ENCODE measurements around the gene NFKBIA.
A peak's percentile ranks its signal among the peaks of the same experiment; 100 is the strongest.

Gene NFKBIA

DNA sequence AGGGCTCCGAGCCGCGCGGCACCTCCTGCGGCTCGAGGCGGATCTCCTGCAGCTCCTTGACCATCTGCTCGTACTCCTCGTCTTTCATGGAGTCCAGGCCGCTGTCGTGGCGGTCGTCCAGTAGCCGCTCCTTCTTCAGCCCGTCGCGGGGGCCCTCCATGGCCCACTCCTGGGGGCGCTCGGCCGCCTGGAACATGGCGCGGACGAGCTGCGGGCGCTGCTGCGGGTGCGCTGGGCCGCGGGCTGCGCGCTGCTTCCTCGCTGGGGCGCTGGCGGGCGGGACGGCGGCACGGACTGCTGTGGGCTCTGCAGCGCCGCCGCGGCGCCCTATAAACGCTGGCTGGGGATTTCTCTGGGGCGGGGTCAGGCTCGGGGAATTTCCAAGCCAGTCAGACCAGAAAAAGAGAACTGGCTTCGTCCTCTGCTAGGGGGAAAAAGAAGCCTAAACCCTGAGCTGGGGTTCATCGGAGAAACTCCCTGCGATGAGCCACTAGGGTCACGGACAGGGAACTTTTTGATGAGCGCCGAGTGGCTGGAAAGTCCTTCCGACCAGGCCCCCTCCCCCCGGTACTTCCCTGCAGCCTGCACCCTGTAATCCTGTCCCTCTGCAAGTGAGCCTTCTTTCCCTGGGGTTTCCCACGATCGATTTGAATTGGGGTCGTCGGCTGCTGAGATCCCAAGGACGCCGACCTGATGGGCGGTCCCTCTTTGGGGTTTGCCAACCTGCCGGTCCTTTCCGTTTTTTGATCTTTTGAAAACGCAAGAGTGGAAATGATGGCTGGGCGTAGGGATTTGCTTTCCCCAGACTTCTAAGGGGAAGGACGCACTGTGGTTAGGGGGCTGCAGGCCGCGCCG is at the start of gene NFKBIA:
TSS of gene NFKBIA (minus strand) at position 301 of the 855 bp plus-strand sequence. CDS start at position 196, 105 bp downstream.
- DNase-seq (ENCODE audit: low spot score) (peak; percentile 93), ATAC-seq (ENCODE audit: low read depth) (peak; percentile 73)
- peaks cover 38% of the 10 kb centered on the region for H3K36me3 ChIP-seq (ENCODE audit: low read depth)
- peaks cover 43% of the 10 kb centered on the region for H3K4me1 ChIP-seq (ENCODE audit: insufficient read depth, poor library complexity, severe bottlenecking)
- no peaks in the 10 kb centered on the region for H3K27me3 ChIP-seq (ENCODE audit: insufficient read depth, poor library complexity, severe bottlenecking)
- peak within 1 kb of the TSS; percentile 92 for H3K4me3 ChIP-seq (ENCODE audit: severe bottlenecking)
- peak within 1 kb of the TSS; percentile 93 for H3K27ac ChIP-seq (ENCODE audit: poor library complexity, severe bottlenecking)
- TF ChIP-seq, protein P1, sequence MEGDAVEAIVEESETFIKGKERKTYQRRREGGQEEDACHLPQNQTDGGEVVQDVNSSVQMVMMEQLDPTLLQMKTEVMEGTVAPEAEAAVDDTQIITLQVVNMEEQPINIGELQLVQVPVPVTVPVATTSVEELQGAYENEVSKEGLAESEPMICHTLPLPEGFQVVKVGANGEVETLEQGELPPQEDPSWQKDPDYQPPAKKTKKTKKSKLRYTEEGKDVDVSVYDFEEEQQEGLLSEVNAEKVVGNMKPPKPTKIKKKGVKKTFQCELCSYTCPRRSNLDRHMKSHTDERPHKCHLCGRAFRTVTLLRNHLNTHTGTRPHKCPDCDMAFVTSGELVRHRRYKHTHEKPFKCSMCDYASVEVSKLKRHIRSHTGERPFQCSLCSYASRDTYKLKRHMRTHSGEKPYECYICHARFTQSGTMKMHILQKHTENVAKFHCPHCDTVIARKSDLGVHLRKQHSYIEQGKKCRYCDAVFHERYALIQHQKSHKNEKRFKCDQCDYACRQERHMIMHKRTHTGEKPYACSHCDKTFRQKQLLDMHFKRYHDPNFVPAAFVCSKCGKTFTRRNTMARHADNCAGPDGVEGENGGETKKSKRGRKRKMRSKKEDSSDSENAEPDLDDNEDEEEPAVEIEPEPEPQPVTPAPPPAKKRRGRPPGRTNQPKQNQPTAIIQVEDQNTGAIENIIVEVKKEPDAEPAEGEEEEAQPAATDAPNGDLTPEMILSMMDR (IDR thresholded peaks at IDR 0.05; ENCODE audit: poor library complexity, severe bottlenecking): peak; percentile 72
- no peaks in the 10 kb centered on the region for H3K9me3 ChIP-seq (ENCODE audit: severe bottlenecking)

DNA sequence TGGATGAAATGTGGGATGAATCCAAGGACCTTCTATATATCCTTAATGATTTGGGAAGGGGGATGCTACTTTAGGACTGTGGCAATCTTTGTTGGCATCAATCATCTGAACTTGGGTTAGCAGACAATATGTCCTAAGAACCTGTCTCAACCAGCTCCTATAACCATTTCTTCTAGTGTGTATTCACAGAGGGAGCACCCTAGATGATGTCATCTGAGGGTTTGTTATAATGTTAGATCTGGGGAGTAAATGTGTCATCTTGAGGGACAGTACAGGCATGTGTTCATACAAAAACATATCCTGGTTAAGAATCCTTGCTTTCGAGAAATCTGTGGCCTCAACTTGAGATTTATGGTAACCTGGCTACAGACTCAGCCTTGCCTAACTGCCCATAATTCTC is 41.9 kb upstream of the NFKBIA start:
- Histone ChIP-seq H3K27ac (ENCODE audit: poor library complexity, severe bottlenecking) (no peak overlapping the region), H3K27me3 (ENCODE audit: insufficient read depth, poor library complexity, severe bottlenecking) (no peaks in the 10 kb centered on the region), H3K4me3 (ENCODE audit: severe bottlenecking) (no peak overlapping the region), H3K9me3 (ENCODE audit: severe bottlenecking) (no peaks in the 10 kb centered on the region), H3K4me1 (ENCODE audit: insufficient read depth, poor library complexity, severe bottlenecking) (no peaks in the 10 kb centered on the region), H3K36me3 (ENCODE audit: low read depth) (no peaks in the 10 kb centered on the region)
- TF ChIP-seq, protein P1 (IDR thresholded peaks at IDR 0.05; ENCODE audit: poor library complexity, severe bottlenecking): no peak
- no peak for DNase-seq (ENCODE audit: low spot score)
- ATAC-seq (ENCODE audit: low read depth): no peak

- no peak overlapping the region for H3K27ac ChIP-seq (ENCODE audit: poor library complexity, severe bottlenecking)
- TF ChIP-seq, protein P1 (IDR thresholded peaks at IDR 0.05; ENCODE audit: poor library complexity, severe bottlenecking): no peak
- ATAC-seq (ENCODE audit: low read depth) (no peak), DNase-seq (ENCODE audit: low spot score) (no peak)
- H3K4me1 ChIP-seq (ENCODE audit: insufficient read depth, poor library complexity, severe bottlenecking): no peaks in the 10 kb centered on the region
- H3K4me3 ChIP-seq (ENCODE audit: severe bottlenecking): no peak overlapping the region
- no peaks in the 10 kb centered on the region for H3K9me3 ChIP-seq (ENCODE audit: severe bottlenecking)
- H3K36me3 ChIP-seq (ENCODE audit: low read depth): no peaks in the 10 kb centered on the region
- H3K27me3 ChIP-seq (ENCODE audit: insufficient read depth, poor library complexity, severe bottlenecking): no peaks in the 10 kb centered on the region
Observed at GRCh38 chr14:35444104-35444503, 39.6 kb upstream of the NFKBIA start.

DNA sequence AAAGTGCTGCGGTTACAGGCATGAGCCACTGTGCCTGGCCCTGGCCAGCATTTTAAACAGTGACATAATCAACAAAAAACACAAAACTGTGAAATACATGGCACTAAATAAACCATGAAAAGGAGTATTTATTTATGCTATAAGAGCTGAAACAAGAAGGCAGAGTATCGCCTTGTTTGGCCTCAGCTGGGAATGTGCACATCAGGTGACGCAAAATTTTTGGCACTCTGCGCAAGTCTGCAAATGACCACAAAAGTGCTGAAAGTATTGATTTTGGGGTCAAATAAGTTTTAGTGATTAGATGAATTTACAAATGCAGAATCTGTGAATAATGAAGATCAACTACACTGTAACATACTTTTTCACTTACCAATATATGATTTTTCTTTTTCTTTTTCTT is 36.6 kb upstream of the NFKBIA start:
- H3K27me3 ChIP-seq (ENCODE audit: insufficient read depth, poor library complexity, severe bottlenecking): no peaks in the 10 kb centered on the region
- H3K4me1 ChIP-seq (ENCODE audit: insufficient read depth, poor library complexity, severe bottlenecking): no peaks in the 10 kb centered on the region
- H3K27ac ChIP-seq (ENCODE audit: poor library complexity, severe bottlenecking): no peak overlapping the region
- TF ChIP-seq, protein P1 (IDR thresholded peaks at IDR 0.05; ENCODE audit: poor library complexity, severe bottlenecking): no peak
- ATAC-seq (ENCODE audit: low read depth): no peak
- no peak for DNase-seq (ENCODE audit: low spot score)
- no peak overlapping the region for H3K4me3 ChIP-seq (ENCODE audit: severe bottlenecking)
- no peaks in the 10 kb centered on the region for H3K36me3 ChIP-seq (ENCODE audit: low read depth)
- no peaks in the 10 kb centered on the region for H3K9me3 ChIP-seq (ENCODE audit: severe bottlenecking)
